Fibroblast of mammary gland (primary cell): ENCODE measurements around the gene HAUS1.

ENCODE experiments used
- DNase-seq: peaks from one replicate; pipeline ENCODE4 v3.0.0-alpha.2; 2010; ENCODE audit warnings: low read depth
- H3K4me3 ChIP-seq: 2 replicates; pipeline ENCODE4 v1.5.1; 2011; ENCODE audit warnings: low read depth, mild to moderate bottlenecking, low read length, moderate library complexity; ENCODE audit not compliant: control insufficient read depth
- TF ChIP-seq, protein P1 (sequence below): conservative IDR thresholded peaks from 2 replicates; pipeline ENCODE4 v1.5.1; 2011; ENCODE audit warnings: low read depth, low read length, inconsistent platforms; ENCODE audit not compliant: control insufficient read depth, insufficient read depth

The HAUS1 gene

DNA sequence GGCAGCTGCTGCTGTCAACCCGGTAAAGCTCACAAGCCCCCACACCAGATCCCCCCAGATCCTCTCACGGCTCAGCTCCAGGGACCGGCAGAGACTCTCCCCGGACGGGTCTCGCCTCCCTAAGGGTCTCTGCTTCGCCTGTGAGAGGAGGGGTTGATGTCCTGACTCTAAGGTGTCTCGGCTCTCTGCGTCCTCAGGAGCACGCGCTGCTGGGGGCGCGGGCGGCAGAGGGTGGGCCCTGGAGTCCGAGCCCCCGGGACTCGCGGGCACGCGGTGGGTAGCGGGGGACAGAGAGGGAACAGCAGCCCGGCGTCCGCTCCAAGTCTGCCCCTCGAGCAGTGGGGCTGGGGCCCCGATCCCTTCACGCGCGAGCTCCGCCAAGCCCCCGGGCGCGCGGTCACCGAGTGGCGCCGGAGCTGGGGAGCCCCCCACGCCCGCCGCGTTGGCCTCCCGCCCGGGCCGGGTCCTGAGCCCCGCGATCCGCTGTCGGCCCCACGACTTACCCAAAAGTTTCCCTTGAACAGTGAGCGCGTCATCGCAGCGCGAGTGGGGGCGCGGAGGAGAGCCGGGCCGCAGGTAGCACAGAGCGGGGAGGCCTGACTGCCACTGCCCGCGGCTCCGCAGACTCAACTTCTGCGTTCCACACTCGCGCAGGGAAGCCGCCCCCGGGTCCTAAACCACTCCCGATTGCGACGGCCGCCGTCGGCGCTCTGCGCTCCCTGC lies 32.4 kb upstream of the HAUS1 start, which contains the start of gene PSTPIP2:
TSS of gene PSTPIP2 (minus strand) at position 608 of the 723 bp plus-strand sequence. CDS start at position 536, 72 bp downstream.
- peak; percentile 42 for DNase-seq
- H3K4me3 ChIP-seq, result peak within 1 kb of the TSS; percentile 46
- TF ChIP-seq, protein P1, sequence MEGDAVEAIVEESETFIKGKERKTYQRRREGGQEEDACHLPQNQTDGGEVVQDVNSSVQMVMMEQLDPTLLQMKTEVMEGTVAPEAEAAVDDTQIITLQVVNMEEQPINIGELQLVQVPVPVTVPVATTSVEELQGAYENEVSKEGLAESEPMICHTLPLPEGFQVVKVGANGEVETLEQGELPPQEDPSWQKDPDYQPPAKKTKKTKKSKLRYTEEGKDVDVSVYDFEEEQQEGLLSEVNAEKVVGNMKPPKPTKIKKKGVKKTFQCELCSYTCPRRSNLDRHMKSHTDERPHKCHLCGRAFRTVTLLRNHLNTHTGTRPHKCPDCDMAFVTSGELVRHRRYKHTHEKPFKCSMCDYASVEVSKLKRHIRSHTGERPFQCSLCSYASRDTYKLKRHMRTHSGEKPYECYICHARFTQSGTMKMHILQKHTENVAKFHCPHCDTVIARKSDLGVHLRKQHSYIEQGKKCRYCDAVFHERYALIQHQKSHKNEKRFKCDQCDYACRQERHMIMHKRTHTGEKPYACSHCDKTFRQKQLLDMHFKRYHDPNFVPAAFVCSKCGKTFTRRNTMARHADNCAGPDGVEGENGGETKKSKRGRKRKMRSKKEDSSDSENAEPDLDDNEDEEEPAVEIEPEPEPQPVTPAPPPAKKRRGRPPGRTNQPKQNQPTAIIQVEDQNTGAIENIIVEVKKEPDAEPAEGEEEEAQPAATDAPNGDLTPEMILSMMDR, result no peak

DNA sequence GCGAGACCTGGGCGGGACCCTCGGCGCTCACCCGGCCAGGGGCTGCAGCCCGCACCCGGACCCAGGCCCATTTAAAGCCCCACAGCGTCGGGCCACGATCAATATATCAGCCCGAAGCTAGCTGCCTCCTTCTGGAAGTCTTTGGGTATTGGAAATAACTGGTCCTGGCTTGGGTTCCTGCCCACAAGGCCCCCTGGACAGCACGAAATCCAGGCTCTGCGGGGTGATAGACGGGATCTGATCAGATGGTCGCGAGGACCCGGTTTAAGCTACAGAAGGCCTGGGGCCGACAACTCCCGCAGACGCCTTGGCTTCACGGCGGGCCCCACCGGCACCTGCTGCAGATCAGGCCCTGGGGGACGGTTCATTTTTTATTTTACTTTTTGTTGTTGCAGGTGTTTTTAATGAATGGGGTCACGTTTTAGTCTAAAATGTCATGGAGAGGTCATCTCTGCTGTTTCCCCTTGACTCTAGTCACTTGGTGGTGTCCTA lies 31.8 kb upstream of the HAUS1 start:
- no peak for DNase-seq

DNA sequence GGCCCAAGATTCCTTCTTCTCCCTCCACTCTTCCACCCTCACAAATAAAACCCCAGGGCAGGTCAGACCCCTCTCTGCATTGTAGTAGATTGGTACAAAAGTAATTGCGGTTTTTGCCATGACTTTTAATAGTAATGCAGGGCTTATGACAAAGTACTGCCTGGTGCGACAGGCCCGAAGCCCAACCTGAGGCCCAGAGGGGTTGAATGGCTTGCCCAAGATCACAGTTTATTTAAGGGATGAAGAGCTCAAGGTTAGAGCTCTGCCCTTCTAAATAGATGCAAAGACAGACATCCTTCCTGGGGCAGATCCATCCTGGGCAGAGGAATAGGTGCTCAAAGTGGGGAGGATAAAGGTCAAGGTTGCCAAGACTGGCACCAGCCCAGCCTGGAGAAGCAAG lies 31.2 kb upstream of the HAUS1 start:
- DNase-seq, result no peak
- TF ChIP-seq, protein P1, result no peak
- H3K4me3 ChIP-seq, result no peak overlapping the region

More for the DNA sequence above, 31.8 kb upstream of the HAUS1 start:
- H3K4me3 ChIP-seq, result peak overlapping the region; percentile 46
- TF ChIP-seq, protein P1, result no peak

DNA sequence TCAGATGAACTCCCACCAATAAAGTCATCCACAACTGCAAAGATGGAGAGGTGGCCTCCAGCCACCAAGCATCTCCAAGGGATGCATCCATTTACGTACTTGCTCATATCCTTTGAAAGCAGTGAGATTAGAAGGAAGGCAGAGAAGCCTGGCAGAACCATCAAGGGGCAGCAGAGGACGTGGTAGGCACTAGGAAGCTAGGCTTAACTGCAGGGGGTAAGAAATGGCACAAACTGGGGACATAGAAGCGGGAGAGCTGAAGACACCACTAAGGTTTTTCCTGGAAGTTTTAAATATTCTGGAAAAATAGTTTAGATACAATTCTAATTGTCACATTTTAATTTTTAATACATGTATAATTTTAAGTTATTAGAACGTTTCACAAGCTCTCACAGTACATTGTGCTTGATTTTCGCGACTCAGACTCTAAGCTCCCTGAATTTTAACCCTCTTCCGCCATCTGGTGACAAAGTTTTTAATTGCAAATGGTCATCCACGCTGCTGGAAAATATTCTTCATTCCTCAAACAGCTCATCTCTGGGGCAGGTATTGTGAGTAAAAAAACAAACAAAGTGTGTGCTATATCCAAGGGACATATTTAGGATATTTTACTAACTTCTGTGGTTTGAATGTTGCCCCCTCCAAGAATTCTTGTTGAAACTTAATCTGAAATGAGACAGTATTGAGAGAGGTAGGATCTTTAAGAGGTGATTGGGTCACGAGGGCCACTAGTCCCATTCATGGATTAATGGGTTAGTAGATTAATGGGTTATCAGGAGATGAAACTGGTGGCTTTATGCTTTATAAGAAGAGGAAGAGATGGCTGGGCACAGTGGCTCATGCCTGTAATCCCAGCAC lies 30.5 kb upstream of the HAUS1 start:
- H3K4me3 ChIP-seq, result no peak overlapping the region
- DNase-seq, result peak; percentile 70
- TF ChIP-seq, protein P1, result peak; percentile 63

DNA sequence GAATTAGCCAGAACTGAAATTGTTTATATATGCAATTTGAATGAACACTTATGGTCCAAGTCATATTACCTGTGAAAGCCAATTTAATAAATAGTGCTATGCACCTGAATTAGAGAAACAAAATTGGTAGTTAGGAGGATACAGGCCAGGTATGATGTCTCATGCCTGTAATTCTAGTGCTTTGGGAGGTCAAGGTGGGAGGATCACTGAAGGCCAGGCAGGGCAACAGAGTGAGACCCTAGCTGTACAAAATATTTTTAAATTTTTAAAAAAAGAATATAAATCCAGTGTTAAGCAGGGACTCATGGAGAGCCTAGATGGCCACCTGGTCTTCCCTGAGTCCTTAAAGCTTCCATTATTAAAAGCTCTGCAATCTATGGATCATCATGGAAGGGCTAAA lies 24.8 kb upstream of the HAUS1 start:
- DNase-seq, result no peak
- TF ChIP-seq, protein P1, result no peak
- no peak overlapping the region for H3K4me3 ChIP-seq

DNA sequence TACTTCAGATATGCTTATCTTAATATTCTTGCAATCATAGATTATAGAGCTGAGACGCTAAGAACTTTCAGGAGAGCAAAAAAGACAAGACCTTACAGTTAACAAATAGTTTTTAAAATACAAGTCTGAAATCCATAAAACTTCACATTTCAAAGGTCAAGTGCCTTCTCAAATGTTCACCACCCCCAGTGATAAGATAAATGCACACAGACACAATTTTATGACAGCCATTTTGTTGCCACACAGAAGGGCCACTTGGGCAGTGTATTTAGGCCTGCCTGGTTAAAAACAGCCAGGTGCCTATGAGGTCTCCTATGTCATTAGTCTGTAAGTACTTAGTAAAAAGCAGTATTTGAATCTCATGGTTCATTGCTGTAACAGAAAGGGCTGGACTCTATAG lies 24.0 kb upstream of the HAUS1 start:
- H3K4me3 ChIP-seq, result no peak overlapping the region
- no peak for DNase-seq
- TF ChIP-seq, protein P1, result no peak
